IMR-90 (cell line): ENCODE measurements around the gene CUX1. TPM values are rescaled to one million over a fixed set of nuclear protein-coding genes. Genes with fewer than 3 reads are reported as not detected.

Experiments
- ATAC-seq: fragments of 200-7000 bp; cut with Tn5 transposase; 2 replicates; pipeline ENCODE4 v1.9.1; 2020; ENCODE audit warnings: low read depth, mild to moderate bottlenecking, moderate library complexity
- BruUV-seq: library from RNA; stranded (reverse); fragments of 400-500 nt; replicated peaks from 2 replicates; lab custom pipeline; 2021; lab: Mats Ljungman, UMichigan
- CTCF ChIA-PET: fragments of 300-600 bp; formaldehyde crosslinking; extraction: SDS; loops from one replicate; lab custom pipeline; 2021; ENCODE audit warnings: antibody characterized with exemption; lab: Yijun Ruan, JAX
- POLR2A ChIA-PET: fragments of 300-600 bp; sonication (Branson Sonifier 250); formaldehyde crosslinking; loops from one replicate; lab custom pipeline; 2022; ENCODE audit warnings: antibody characterized with exemption; ENCODE audit not compliant: unreplicated experiment; lab: Charles Lee
- DNase-seq: peaks from one replicate; pipeline ENCODE4 v3.0.0; 2013
- H2AFZ ChIP-seq: replicated peaks from 2 replicates; pipeline ENCODE3; 2013; ENCODE audit warnings: low read length, mild to moderate bottlenecking; ENCODE audit not compliant: poor library complexity
- H2AK5ac ChIP-seq: 2 replicates; pipeline ENCODE4 v1.6.1; 2013; ENCODE audit warnings: low read depth, low read length, inconsistent platforms
- H2AK9ac ChIP-seq: replicated peaks from 2 replicates; pipeline ENCODE3; 2013; ENCODE audit warnings: mild to moderate bottlenecking, low read depth, low read length, moderate library complexity; ENCODE audit not compliant: poor library complexity
- H2BK120ac ChIP-seq: 2 replicates; pipeline ENCODE4 v1.6.1; 2013; ENCODE audit warnings: low read depth, low read length, inconsistent platforms
- H2BK15ac ChIP-seq: 3 replicates; pipeline ENCODE4 v1.6.1; 2013; ENCODE audit warnings: low read depth, low read length, inconsistent platforms
- H2BK20ac ChIP-seq: 2 replicates; pipeline ENCODE4 v1.6.1; 2013; ENCODE audit warnings: low read depth, mild to moderate bottlenecking, inconsistent platforms, low read length, moderate library complexity
- H2BK5ac ChIP-seq: 2 replicates; pipeline ENCODE4 v1.6.1; 2013; ENCODE audit warnings: mild to moderate bottlenecking, low read depth, low read length, inconsistent platforms; ENCODE audit not compliant: poor library complexity, severe bottlenecking
- H3K14ac ChIP-seq: replicated peaks from 2 replicates; pipeline ENCODE4 v1.6.1; 2013; ENCODE audit warnings: low read depth, low read length, inconsistent platforms
- H3K18ac ChIP-seq: 2 replicates; pipeline ENCODE4 v1.6.1; 2013; ENCODE audit warnings: low read depth, low read length, control low read depth
- H3K23ac ChIP-seq: 2 replicates; pipeline ENCODE4 v1.6.1; 2013; ENCODE audit warnings: low read depth, low read length, inconsistent platforms
- H3K27ac ChIP-seq: 2 replicates; pipeline ENCODE4 v1.5.1; 2013; ENCODE audit warnings: mild to moderate bottlenecking, control low read depth, low read length; ENCODE audit not compliant: insufficient read depth
- H3K27me3 ChIP-seq: 2 replicates; pipeline ENCODE4 v1.6.1; 2013; ENCODE audit warnings: low read length; ENCODE audit not compliant: control insufficient read depth, insufficient read depth
- H3K36me3 ChIP-seq: 2 replicates; pipeline ENCODE4 v1.6.1; 2013; ENCODE audit warnings: low read length, mixed read lengths; ENCODE audit not compliant: control insufficient read depth, insufficient read depth
- H3K4ac ChIP-seq: 2 replicates; pipeline ENCODE4 v1.6.1; 2013; ENCODE audit warnings: low read depth, low read length, inconsistent platforms
- H3K4me1 ChIP-seq: 2 replicates; pipeline ENCODE4 v1.6.1; 2013; ENCODE audit warnings: low read length, mixed read lengths; ENCODE audit not compliant: control insufficient read depth, insufficient read depth
- H3K4me2 ChIP-seq: 2 replicates; pipeline ENCODE4 v1.6.1; 2013; ENCODE audit warnings: low read depth, mild to moderate bottlenecking, control low read depth, low read length, moderate library complexity
- H3K4me3 ChIP-seq: 2 replicates; pipeline ENCODE4 v1.5.1; 2013; ENCODE audit warnings: low read depth, mild to moderate bottlenecking, control low read depth, low read length, moderate library complexity; ENCODE audit not compliant: insufficient read depth
- H3K56ac ChIP-seq: 2 replicates; pipeline ENCODE4 v1.6.1; 2013; ENCODE audit warnings: low read length, inconsistent platforms; ENCODE audit not compliant: insufficient read depth; ENCODE audit errors: extremely low read depth
- H3K79me1 ChIP-seq, 2 experiments: 2 replicates each; pipeline ENCODE4 v1.6.1; 2013; ENCODE audit warnings: low read length in 2 of 2, inconsistent platforms in 1 of 2, low read depth in 1 of 2
- H3K9ac ChIP-seq: 2 replicates; pipeline ENCODE4 v1.6.1; 2013; ENCODE audit warnings: low read depth, low read length, control low read depth
- H3K9me1 ChIP-seq: 2 replicates; pipeline ENCODE4 v1.6.1; 2013; ENCODE audit warnings: low read length, inconsistent platforms; ENCODE audit not compliant: insufficient read depth
- H3K9me3 ChIP-seq: 2 replicates; pipeline ENCODE4 v1.6.1; 2013; ENCODE audit warnings: low read length; ENCODE audit not compliant: control insufficient read depth, insufficient read depth
- H4K20me1 ChIP-seq: 2 replicates; pipeline ENCODE4 v1.6.1; 2013; ENCODE audit warnings: low read length, inconsistent platforms; ENCODE audit not compliant: insufficient read depth
- H4K5ac ChIP-seq: 2 replicates; pipeline ENCODE4 v1.6.1; 2013; ENCODE audit warnings: mild to moderate bottlenecking, low read depth, low read length, control low read depth
- H4K8ac ChIP-seq, 2 experiments: 2 replicates each; pipeline ENCODE4 v1.6.1; 2013; ENCODE audit warnings: low read depth in 2 of 2, low read length in 2 of 2, control low read depth in 1 of 2, inconsistent platforms in 1 of 2
- H4K91ac ChIP-seq: 2 replicates; pipeline ENCODE4 v1.6.1; 2013; ENCODE audit warnings: low read depth, low read length, inconsistent platforms; ENCODE audit not compliant: insufficient read depth
- BHLHE40 ChIP-seq: fragments of 150-350 bp; IDR thresholded peaks from 2 replicates; pipeline ENCODE4 v1.6.1; 2016; ENCODE audit warnings: mild to moderate bottlenecking, low read depth, low read length
- CEBPB ChIP-seq: IDR thresholded peaks from 2 replicates; pipeline ENCODE4 v1.6.1; 2012; ENCODE audit warnings: low read depth, low read length, improper control_type of control experiment
- CHD1 ChIP-seq: IDR thresholded peaks from 2 replicates; pipeline ENCODE4 v1.6.1; 2012; ENCODE audit warnings: low read depth, low read length, improper control_type of control experiment
- CTCF ChIP-seq: conservative IDR thresholded peaks from 2 replicates; pipeline ENCODE4 v1.5.1; 2012; ENCODE audit warnings: mild to moderate bottlenecking, low read depth, low read length, improper control_type of control experiment
- ELK1 ChIP-seq: fragments of 150-350 bp; IDR thresholded peaks from 2 replicates; pipeline ENCODE4 v1.6.1; 2016; ENCODE audit warnings: low read depth, mild to moderate bottlenecking, low read length, moderate library complexity, borderline replicate concordance
- FOS ChIP-seq: fragments of 150-350 bp; IDR thresholded peaks from 2 replicates; pipeline ENCODE4 v1.6.1; 2016; ENCODE audit warnings: low read depth, low read length
- MAFK ChIP-seq: IDR thresholded peaks from 2 replicates; pipeline ENCODE4 v1.6.1; 2012; ENCODE audit warnings: low read depth, low read length, improper control_type of control experiment
- MAZ ChIP-seq: IDR thresholded peaks from 2 replicates; pipeline ENCODE4 v1.6.1; 2012; ENCODE audit warnings: low read depth, mild to moderate bottlenecking, low read length, improper control_type of control experiment, moderate library complexity, borderline replicate concordance
- MXI1 ChIP-seq: IDR thresholded peaks from 2 replicates; pipeline ENCODE4 v1.6.1; 2012; ENCODE audit warnings: low read depth, mild to moderate bottlenecking, low read length, moderate library complexity, borderline replicate concordance
- NFE2L2 ChIP-seq: fragments of 150-350 bp; IDR thresholded peaks from 2 replicates; pipeline ENCODE4 v1.6.1; 2016; ENCODE audit warnings: low read depth, mild to moderate bottlenecking, low read length
- POLR2A ChIP-seq: IDR thresholded peaks from 2 replicates; pipeline ENCODE4 v1.6.1; 2012; ENCODE audit warnings: mild to moderate bottlenecking, low read depth, low read length
- RAD21 ChIP-seq: IDR thresholded peaks from 2 replicates; pipeline ENCODE4 v1.6.1; 2012; ENCODE audit warnings: low read length, improper control_type of control experiment
- RCOR1 ChIP-seq: IDR thresholded peaks from 2 replicates; pipeline ENCODE4 v1.6.1; 2012; ENCODE audit warnings: mild to moderate bottlenecking, low read length, improper control_type of control experiment; ENCODE audit not compliant: insufficient replicate concordance
- SMC3 ChIP-seq: fragments of 150-350 bp; IDR thresholded peaks from 2 replicates; pipeline ENCODE4 v1.6.1; 2016; ENCODE audit warnings: low read depth, mild to moderate bottlenecking, antibody characterized with exemption, low read length, moderate library complexity
- USF2 ChIP-seq: fragments of 150-350 bp; IDR thresholded peaks from 2 replicates; pipeline ENCODE4 v1.6.1; 2017; ENCODE audit warnings: mild to moderate bottlenecking, antibody characterized with exemption, low read length, low read depth
- WGBS, 2 experiments: methylation state at CpG; one replicate each; pipeline versions ENCODE4 v1.1.5 to v1.1.7; 2013; ENCODE audit warnings: missing lambda C conversion rate in 2 of 2; ENCODE audit not compliant: insufficient read length in 1 of 2; ENCODE audit errors: extremely low coverage in 2 of 2; 5-methylcytosine and 5-hydroxymethylcytosine counted together
- dilution Hi-C: fragments of 300-500 bp; cut with HindIII; formaldehyde crosslinking; loops from one replicate; pipeline ENCODE4 v1.14.3; 2018; ENCODE audit warnings: low sequenced_read_pairs; ENCODE audit not compliant: unreplicated experiment
- in situ Hi-C: fragments of 300-500 bp; cut with MboI; formaldehyde crosslinking; loops from 3 replicates; pipeline ENCODE4 v1.14.3; 2019; ENCODE audit warnings: low sequenced_read_pairs, inconsistent platforms, mixed read lengths
- intact Hi-C: fragments of 100-400 bp; cut with micrococcal nuclease; formaldehyde crosslinking; loops from 2 replicates; pipeline ENCODE4 v1.10.0; 2022
- polyA plus RNA-seq, 3 experiments: library from polyadenylated mRNA; depleted of rRNA; stranded (reverse); fragments of >200 nt; gene quantifications; 2 replicates each; pipeline ENCODE4 v1.2.3, GENCODE V29; 2012; ENCODE audit warnings: low replicate concordance in 1 of 3
- total RNA-seq: library from RNA; depleted of rRNA; stranded (reverse); fragments of >200 nt; gene quantifications from 2 replicates; pipeline ENCODE4 v1.2.3, GENCODE V29; 2012

Gene CUX1
- total and polyA plus RNA-seq, 2 of the 4 experiments (the other 2 are of a cell fraction): 19.7 to 46.4 TPM

- no peak overlapping the region for H3K14ac ChIP-seq
- ChIA-PET CTCF (no interaction called here), POLR2A (no interaction called here)
- peaks cover 17 to 20% of the 10 kb centered on the region in 2 experiments; a peak in 3 of 4 replicates for H3K79me1 ChIP-seq
- H3K4ac ChIP-seq: no peak overlapping the region
- no TSS peak for BruUV-seq
- no peaks in the 10 kb centered on the region for H3K27me3 ChIP-seq
- peaks cover 3% of the 10 kb centered on the region; the same call in 1 of the 2 replicates for H3K9me1 ChIP-seq
- peaks cover 22% of the 10 kb centered on the region for H3K36me3 ChIP-seq
- H4K8ac ChIP-seq: no peak overlapping the region
- H3K4me3 ChIP-seq: no peak overlapping the region
- no peak overlapping the region for H2BK15ac ChIP-seq
- no peak overlapping the region for H4K91ac ChIP-seq
- H2BK5ac ChIP-seq: no peak overlapping the region
- H3K9me3 ChIP-seq: peaks cover 12% of the 10 kb centered on the region
- no peak overlapping the region for H3K18ac ChIP-seq
- in situ Hi-C loops: no loop called here
- no peak overlapping the region for H2AK5ac ChIP-seq
- intact Hi-C loops: loop anchor here (10.0 kb wide), 1 partner anchor 45 kb away; no protein-coding TSS in a partner anchor
- dilution Hi-C loops: no loop called here
- no peak overlapping the region for H4K5ac ChIP-seq
- no peak overlapping the region for H3K23ac ChIP-seq
- H2AFZ ChIP-seq: no peak overlapping the region
- no peak overlapping the region for H3K9ac ChIP-seq
- H2AK9ac ChIP-seq: no peak overlapping the region
- H2BK20ac ChIP-seq: no peak overlapping the region
- H4K20me1 ChIP-seq: no peaks in the 10 kb centered on the region
- no peak overlapping the region for H3K27ac ChIP-seq
- 95% methylated on average over 11 of the region's 24 CpGs; no CpG with 5 or more reads in 1 of the 2 experiments for WGBS, 2 experiments
- H3K4me2 ChIP-seq: no peak overlapping the region
- no peak for ATAC-seq
- no peak overlapping the region for H2BK120ac ChIP-seq
- no peak overlapping the region for H3K56ac ChIP-seq
- H3K4me1 ChIP-seq: no peaks in the 10 kb centered on the region
- no peak for DNase-seq
- TF ChIP-seq CHD1: no peak
- TF ChIP-seq RAD21: no peak
- TF ChIP-seq CTCF: no peak
- no peak for TF ChIP-seq SMC3
- TF ChIP-seq NFE2L2: no peak
- no peak for TF ChIP-seq MAZ
- no peak for TF ChIP-seq RCOR1
- TF ChIP-seq ELK1: no peak
- no peak for TF ChIP-seq FOS
- no peak for TF ChIP-seq BHLHE40
- TF ChIP-seq MAFK: no peak
- no peak for TF ChIP-seq POLR2A
- TF ChIP-seq MXI1: no peak
- no peak for TF ChIP-seq USF2
- TF ChIP-seq CEBPB: no peak
Measured at GRCh38 chr7:102079140-102080018, 262.0 kb downstream of the CUX1 start.
